Left hindlimb (tissue), 1 donor: Measurements from ENCODE around the gene RACK1.

ENCODE experiments used
- DNase-seq: peaks from one replicate; pipeline ENCODE4 v3.0.0-alpha.2; 2018

RACK1 gene

GRCh38 chr5:181193656-181194055 lies 50.0 kb downstream of the RACK1 start:
- DNase-seq: no peak

GRCh38 chr5:181192337-181193046 lies 51.2 kb downstream of the RACK1 start:
- DNase-seq: no peak

- DNase-seq: peak; percentile 99
These were observed 52.0 kb downstream of the RACK1 start for GRCh38 chr5:181191526-181192336.

- no peak for DNase-seq
These were observed 52.8 kb downstream of the RACK1 start for GRCh38 chr5:181190711-181191525.

GRCh38 chr5:181189962-181190710 lies 53.6 kb downstream of the RACK1 start:
- no peak for DNase-seq

- DNase-seq: no peak
These were observed 54.2 kb downstream of the RACK1 start for GRCh38 chr5:181189363-181189961.

- DNase-seq: peak; percentile 88
These were observed 54.9 kb downstream of the RACK1 start for GRCh38 chr5:181188700-181189362.

- peak; percentile 84 for DNase-seq
These were observed 56.0 kb downstream of the RACK1 start for GRCh38 chr5:181187500-181188213.

GRCh38 chr5:181186986-181187499 lies 56.7 kb downstream of the RACK1 start:
- no peak for DNase-seq
